H1 (cell line): ENCODE measurements around the gene LYPD3. TPM values are rescaled to one million over a fixed set of nuclear protein-coding genes. Genes with fewer than 3 reads are reported as not detected.

ENCODE experiments used
- CTCF ChIA-PET: fragments of 300-600 bp; sonication (Branson Sonifier 250); formaldehyde crosslinking; loops from one replicate; lab custom pipeline; 2021; ENCODE audit not compliant: partially characterized antibody; lab: Charles Lee
- POLR2A ChIA-PET: fragments of 300-600 bp; sonication (Branson Sonifier 250); formaldehyde crosslinking; loops from one replicate; lab custom pipeline; 2021; ENCODE audit warnings: inconsistent platforms; ENCODE audit not compliant: partially characterized antibody; lab: Charles Lee
- DNase-seq, 2 experiments: peaks; one replicate each; pipeline versions ENCODE4 v3.0.0 to v3.0.0-alpha.2; 2010 to 2022; ENCODE audit warnings: low spot score in 2 of 2, low read depth in 1 of 2, mixed read lengths in 1 of 2
- FAIRE-seq: peaks from 2 replicates; lab custom pipeline; 2011; peaks lifted over from hg19 to GRCh38; lab: Jason Lieb, UNC
- H2AFZ ChIP-seq: 2 replicates; pipeline ENCODE4 v1.8.1; 2012; ENCODE audit warnings: low read length, inconsistent platforms
- H2AK5ac ChIP-seq: 2 replicates; pipeline ENCODE4 v1.6.1; 2013; ENCODE audit warnings: low read depth, low read length
- H2BK120ac ChIP-seq: replicated peaks from 2 replicates; pipeline ENCODE3; 2013; ENCODE audit warnings: low read depth, low read length, inconsistent platforms
- H2BK12ac ChIP-seq: 2 replicates; pipeline ENCODE4 v1.6.1; 2013; ENCODE audit warnings: low read depth, low read length
- H2BK15ac ChIP-seq: 2 replicates; pipeline ENCODE4 v1.6.1; 2013; ENCODE audit warnings: low read length
- H2BK20ac ChIP-seq: 2 replicates; pipeline ENCODE4 v1.6.1; 2013; ENCODE audit warnings: low read length
- H2BK5ac ChIP-seq: 2 replicates; pipeline ENCODE4 v1.6.1; 2013; ENCODE audit warnings: low read depth, low read length
- H3K14ac ChIP-seq: 2 replicates; pipeline ENCODE4 v1.6.1; 2013; ENCODE audit warnings: inconsistent platforms; ENCODE audit not compliant: insufficient read length
- H3K18ac ChIP-seq: 2 replicates; pipeline ENCODE4 v1.6.1; 2013; ENCODE audit warnings: low read length; ENCODE audit errors: extremely low read depth
- H3K23ac ChIP-seq: 2 replicates; pipeline ENCODE4 v1.6.1; 2013; ENCODE audit warnings: inconsistent platforms; ENCODE audit not compliant: insufficient read length
- H3K23me2 ChIP-seq: 2 replicates; pipeline ENCODE4 v1.6.1; 2013; ENCODE audit warnings: low read depth, low read length
- H3K27ac ChIP-seq: 2 replicates; pipeline ENCODE4 v1.6.1; 2011; ENCODE audit warnings: low read depth, low read length, inconsistent platforms
- H3K27me3 ChIP-seq, 4 experiments: replicated peaks in 1 of 4; 1 replicate in 1 of 4; 2 replicates in 3 of 4; pipeline versions ENCODE4 v1.6.1 to v1.8.1; 2011 to 2013; ENCODE audit warnings: low read length in 3 of 4, mild to moderate bottlenecking in 3 of 4, inconsistent platforms in 2 of 4, mixed read lengths in 2 of 4, moderate library complexity in 1 of 4; ENCODE audit not compliant: control insufficient read depth in 3 of 4, insufficient read depth in 3 of 4; ENCODE audit errors: extremely low read depth in 1 of 4
- H3K36me3 ChIP-seq, 4 experiments: 2 replicates each; pipeline versions ENCODE4 v1.6.1 to v1.8.1; 2011 to 2013; ENCODE audit warnings: mild to moderate bottlenecking in 4 of 4, low read length in 3 of 4, moderate library complexity in 2 of 4, control low read depth in 1 of 4, inconsistent platforms in 1 of 4; ENCODE audit not compliant: insufficient read depth in 4 of 4, control insufficient read depth in 2 of 4
- H3K4ac ChIP-seq: replicated peaks from 2 replicates; pipeline ENCODE3; 2013; ENCODE audit warnings: low read length, low read depth, mixed read lengths, inconsistent platforms; ENCODE audit not compliant: insufficient read length
- H3K4me1 ChIP-seq, 4 experiments: replicated peaks in 1 of 4; 1 replicate in 1 of 4; 2 replicates in 3 of 4; pipeline versions ENCODE4 v1.6.1 to v1.8.1; 2011 to 2013; ENCODE audit warnings: low read length in 3 of 4, inconsistent platforms in 2 of 4, mixed read lengths in 1 of 4; ENCODE audit not compliant: insufficient read depth in 4 of 4, control insufficient read depth in 3 of 4
- H3K4me2 ChIP-seq, 2 experiments: 2 replicates each; pipeline versions ENCODE4 v1.6.1 to v1.8.1; 2011 to 2013; ENCODE audit warnings: low read depth in 2 of 2, low read length in 2 of 2, control low read depth in 1 of 2, inconsistent platforms in 1 of 2, mild to moderate bottlenecking in 1 of 2; ENCODE audit not compliant: insufficient read depth in 1 of 2
- H3K4me3 ChIP-seq, 4 experiments: fragments of 200-600, 300-600 bp in 1 of 4; sonication (generic), shearing (Covaris generic), sonication (Bioruptor Twin) in 1 of 4; 2 replicates each; pipeline versions ENCODE4 v1.5.1 to v1.8.1; 2011 to 2016; ENCODE audit warnings: low read length in 4 of 4, low read depth in 3 of 4, control low read depth in 2 of 4, inconsistent platforms in 2 of 4, mild to moderate bottlenecking in 2 of 4, mixed read lengths in 1 of 4, moderate library complexity in 1 of 4; ENCODE audit not compliant: insufficient read depth in 2 of 4; ENCODE audit errors: extremely low read depth in 1 of 4
- H3K56ac ChIP-seq: replicated peaks from 2 replicates; pipeline ENCODE3; 2013; ENCODE audit warnings: low read depth, mild to moderate bottlenecking, mixed read lengths, low read length, inconsistent platforms; ENCODE audit not compliant: insufficient read length
- H3K79me1 ChIP-seq: 2 replicates; pipeline ENCODE4 v1.6.1; 2013; ENCODE audit warnings: low read depth, low read length, control low read depth
- H3K79me2 ChIP-seq, 2 experiments: 2 replicates each; pipeline versions ENCODE4 v1.6.1 to v1.8.1; 2012 to 2013; ENCODE audit warnings: low read length in 2 of 2, mild to moderate bottlenecking in 2 of 2, inconsistent platforms in 1 of 2; ENCODE audit not compliant: insufficient read depth in 2 of 2, control insufficient read depth in 1 of 2
- H3K9ac ChIP-seq, 4 experiments: replicated peaks in 1 of 4; 1 replicate in 1 of 4; 2 replicates in 3 of 4; pipeline versions ENCODE4 v1.6.1 to v1.8.1; 2011 to 2013; ENCODE audit warnings: low read depth in 3 of 4, low read length in 3 of 4, control low read depth in 2 of 4, mild to moderate bottlenecking in 2 of 4, moderate library complexity in 2 of 4, inconsistent platforms in 1 of 4; ENCODE audit errors: extremely low read depth in 1 of 4
- H3K9me3 ChIP-seq, 2 experiments: 2 replicates each; pipeline versions ENCODE4 v1.6.1 to v1.8.1; 2012 to 2013; ENCODE audit warnings: mild to moderate bottlenecking in 2 of 2, moderate library complexity in 2 of 2, control low read depth in 1 of 2, inconsistent platforms in 1 of 2, low read depth in 1 of 2, low read length in 1 of 2, mixed read lengths in 1 of 2; ENCODE audit not compliant: insufficient read depth in 2 of 2
- H4K20me1 ChIP-seq, 2 experiments: replicated peaks in 1 of 2; 2 replicates each; pipeline versions ENCODE3 to v1.8.1; 2011 to 2013; ENCODE audit warnings: inconsistent platforms in 2 of 2, low read length in 2 of 2, mild to moderate bottlenecking in 1 of 2; ENCODE audit not compliant: insufficient read depth in 2 of 2, control insufficient read depth in 1 of 2
- H4K5ac ChIP-seq: 2 replicates; pipeline ENCODE4 v1.6.1; 2013; ENCODE audit warnings: low read length, low read depth, mixed read lengths, inconsistent platforms; ENCODE audit not compliant: insufficient read length
- H4K8ac ChIP-seq: 2 replicates; pipeline ENCODE4 v1.8.0; 2013; ENCODE audit warnings: mild to moderate bottlenecking, moderate library complexity, low read length, inconsistent platforms; ENCODE audit not compliant: insufficient read depth; ENCODE audit errors: extremely low read depth
- H4K91ac ChIP-seq: replicated peaks from 2 replicates; pipeline ENCODE3; 2013; ENCODE audit warnings: low read length, mixed read lengths, inconsistent platforms; ENCODE audit not compliant: insufficient read length
- GABPA ChIP-seq: IDR thresholded peaks from 2 replicates; pipeline ENCODE4 v1.6.1; 2011; ENCODE audit warnings: mild to moderate bottlenecking, low read length, moderate library complexity, borderline replicate concordance; ENCODE audit not compliant: insufficient read depth
- HDAC6 ChIP-seq: IDR thresholded peaks from one replicate; pipeline ENCODE4 v1.7.1; 2012; ENCODE audit warnings: low read depth, mild to moderate bottlenecking, inconsistent platforms, low read length, moderate library complexity
- KDM1A ChIP-seq: fragments of 200-600, 300-600 bp; sonication (generic); IDR thresholded peaks from 2 replicates; pipeline ENCODE4 v1.7.1; 2016; ENCODE audit warnings: mild to moderate bottlenecking, low read length, borderline replicate concordance
- NANOG ChIP-seq: IDR thresholded peaks from 2 replicates; pipeline ENCODE4 v1.6.1; 2011; ENCODE audit warnings: low read length, low read depth, mild to moderate bottlenecking, inconsistent platforms; ENCODE audit not compliant: insufficient read depth, poor library complexity, severe bottlenecking
- SIRT6 ChIP-seq: IDR thresholded peaks from one replicate; pipeline ENCODE4 v1.7.1; 2012; ENCODE audit warnings: low read length, inconsistent platforms
- TAF7 ChIP-seq: optimal IDR thresholded peaks from 2 replicates; pipeline ENCODE3; 2011; ENCODE audit warnings: low read depth, mild to moderate bottlenecking, inconsistent platforms, low read length, moderate library complexity, borderline replicate concordance
- ZNF274 ChIP-seq: IDR thresholded peaks from 2 replicates; pipeline ENCODE4 v1.7.0; 2012; ENCODE audit warnings: low read length, borderline replicate concordance; ENCODE audit errors: extremely low read depth
- WGBS, 2 experiments: shearing (Covaris generic) in 1 of 2; methylation state at CpG; one replicate each; pipeline versions ENCODE4 v1.1.6 to v1.1.7; 2013 to 2015; ENCODE audit warnings: low lambda C conversion rate in 2 of 2, mixed read lengths in 2 of 2, inconsistent platforms in 1 of 2, low coverage in 1 of 2, missing lambda C conversion rate in 1 of 2; ENCODE audit not compliant: insufficient replicate concordance in 2 of 2, insufficient coverage in 1 of 2, insufficient read length in 1 of 2; ENCODE audit errors: extremely low coverage in 1 of 2, missing lambda C conversion rate in 1 of 2; 5-methylcytosine and 5-hydroxymethylcytosine counted together
- polyA plus RNA-seq, 7 experiments: library from polyadenylated mRNA; depleted of rRNA in 3 of 7; stranded (reverse) in 5 of 7; unstranded in 2 of 7; fragments of >200 nt in 5 of 7; fragments of 200-250 nt in 2 of 7; gene quantifications; 1 replicate in 5 of 7; 2 replicates in 1 of 7; 4 replicates in 1 of 7; pipeline versions ENCODE4 v1.2.1 to v1.2.3, GENCODE V29; 2011 to 2013; ENCODE audit warnings: missing spikeins in 2 of 7, mixed read lengths in 2 of 7
- total RNA-seq: library from RNA; stranded (reverse); fragmentation: NEBNext Ultra II Directional; extraction: Animal tissue kit (Norgen Biotek cat#: 25700); gene quantifications from 2 replicates; pipeline ENCODE4 v1.2.1, GENCODE V29; 2021
- TF ChIP-seq, protein P1 (sequence below): IDR thresholded peaks from 2 replicates; pipeline ENCODE4 v1.6.1; 2011; ENCODE audit warnings: low read depth, mild to moderate bottlenecking, low read length; ENCODE audit not compliant: insufficient read depth
- TF ChIP-seq, protein P2 (sequence below): IDR thresholded peaks from 2 replicates; pipeline ENCODE4 v1.6.1; 2012; ENCODE audit warnings: low read length, inconsistent platforms

LYPD3 gene
- total and polyA plus RNA-seq, 2 of the 8 experiments (the other 6 are each of a cell fraction or from before 2014, with no cell fraction given), result 4.1 to 16.4 TPM

GRCh38 chr19:43433689-43434088 lies 31.7 kb downstream of the LYPD3 start:
- POLR2A ChIA-PET, result no interaction called here
- no peak for TF ChIP-seq NANOG
- TF ChIP-seq, protein P1, sequence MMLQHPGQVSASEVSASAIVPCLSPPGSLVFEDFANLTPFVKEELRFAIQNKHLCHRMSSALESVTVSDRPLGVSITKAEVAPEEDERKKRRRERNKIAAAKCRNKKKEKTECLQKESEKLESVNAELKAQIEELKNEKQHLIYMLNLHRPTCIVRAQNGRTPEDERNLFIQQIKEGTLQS, result no peak
- TF ChIP-seq ZNF274, result no peak
- no peak for TF ChIP-seq HDAC6
- TF ChIP-seq KDM1A, result no peak
- no peak for TF ChIP-seq GABPA
- TF ChIP-seq TAF7, result no peak
- TF ChIP-seq, protein P2, sequence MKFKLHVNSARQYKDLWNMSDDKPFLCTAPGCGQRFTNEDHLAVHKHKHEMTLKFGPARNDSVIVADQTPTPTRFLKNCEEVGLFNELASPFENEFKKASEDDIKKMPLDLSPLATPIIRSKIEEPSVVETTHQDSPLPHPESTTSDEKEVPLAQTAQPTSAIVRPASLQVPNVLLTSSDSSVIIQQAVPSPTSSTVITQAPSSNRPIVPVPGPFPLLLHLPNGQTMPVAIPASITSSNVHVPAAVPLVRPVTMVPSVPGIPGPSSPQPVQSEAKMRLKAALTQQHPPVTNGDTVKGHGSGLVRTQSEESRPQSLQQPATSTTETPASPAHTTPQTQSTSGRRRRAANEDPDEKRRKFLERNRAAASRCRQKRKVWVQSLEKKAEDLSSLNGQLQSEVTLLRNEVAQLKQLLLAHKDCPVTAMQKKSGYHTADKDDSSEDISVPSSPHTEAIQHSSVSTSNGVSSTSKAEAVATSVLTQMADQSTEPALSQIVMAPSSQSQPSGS, result no peak
- no peak for TF ChIP-seq SIRT6

More at GRCh38 chr19:43433689-43434088, 31.7 kb downstream of the LYPD3 start:
- Histone ChIP-seq H3K56ac (no peak overlapping the region), H4K5ac (no peak overlapping the region), H3K4ac (no peak overlapping the region), H2BK5ac (no peak overlapping the region), H3K4me2 (no peak overlapping the region), H4K8ac (no peak overlapping the region), H2BK20ac (no peak overlapping the region), H3K27ac (no peak overlapping the region), H3K4me3 (no peak overlapping the region), H2BK12ac (no peak overlapping the region), H3K27me3 (no peaks in the 10 kb centered on the region), H3K36me3 (no peaks in the 10 kb centered on the region), H2BK15ac (no peak overlapping the region), H2AK5ac (no peak overlapping the region), H2BK120ac (no peak overlapping the region), H4K91ac (no peak overlapping the region), H3K9ac (no peak overlapping the region), H3K79me2 (no peaks in the 10 kb centered on the region), H3K4me1 (no peaks in the 10 kb centered on the region), H3K9me3 (no peaks in the 10 kb centered on the region), H3K23me2 (no peaks in the 10 kb centered on the region), H2AFZ (no peak overlapping the region), H3K23ac (no peak overlapping the region), H3K79me1 (no peaks in the 10 kb centered on the region), H4K20me1 (no peaks in the 10 kb centered on the region), H3K18ac (no peak overlapping the region), H3K14ac (no peak overlapping the region)
- 86% methylated on average over 6 of the region's 6 CpGs; no CpG with 5 or more reads in 1 of the 2 experiments for WGBS, 2 experiments
- CTCF ChIA-PET, result interaction anchor here (1.0 to 5.3 kb wide), 4 partner anchors 8 to 86 kb away, joined by 3 to 49 read pairs (median 40); no protein-coding TSS in a partner anchor
- FAIRE-seq (no peak), DNase-seq (no peak)
